Tibial nerve (tissue), 4 donors: Measurements from ENCODE around the gene MGLL.

Source experiments
- EP300 ChIP-seq, 2 donors: sonication (generic); formaldehyde crosslinking; IDR thresholded peaks; one replicate each; pipeline ENCODE4 v1.6.1; 2017; ENCODE audit warnings: antibody characterized with exemption in 2 of 2, mild to moderate bottlenecking in 1 of 2
- POLR2A ChIP-seq, 2 donors: fragments of 450-650 bp; IDR thresholded peaks; one replicate each; pipeline ENCODE4 v1.6.1; 2017; ENCODE audit warnings: antibody characterized with exemption in 2 of 2, mild to moderate bottlenecking in 2 of 2, moderate library complexity in 2 of 2
- TF ChIP-seq, protein P1 (sequence below), 5 experiments: fragments of 200-600 bp in 3 of 5; fragments of 450-650 bp in 2 of 5; sonication (generic) in 3 of 5; IDR thresholded peaks; one replicate each; pipeline ENCODE4 v1.5.1; 2016 to 2019; ENCODE audit warnings: antibody characterized with exemption in 5 of 5, mild to moderate bottlenecking in 3 of 5, moderate library complexity in 2 of 5

GRCh38 chr3:127772273-127772672 is 50.0 kb downstream of the MGLL start:
- TF ChIP-seq POLR2A (IDR thresholded peaks at IDR 0.05) = no peak
- TF ChIP-seq EP300 (IDR thresholded peaks at IDR 0.05) = no peak
- TF ChIP-seq, protein P1, sequence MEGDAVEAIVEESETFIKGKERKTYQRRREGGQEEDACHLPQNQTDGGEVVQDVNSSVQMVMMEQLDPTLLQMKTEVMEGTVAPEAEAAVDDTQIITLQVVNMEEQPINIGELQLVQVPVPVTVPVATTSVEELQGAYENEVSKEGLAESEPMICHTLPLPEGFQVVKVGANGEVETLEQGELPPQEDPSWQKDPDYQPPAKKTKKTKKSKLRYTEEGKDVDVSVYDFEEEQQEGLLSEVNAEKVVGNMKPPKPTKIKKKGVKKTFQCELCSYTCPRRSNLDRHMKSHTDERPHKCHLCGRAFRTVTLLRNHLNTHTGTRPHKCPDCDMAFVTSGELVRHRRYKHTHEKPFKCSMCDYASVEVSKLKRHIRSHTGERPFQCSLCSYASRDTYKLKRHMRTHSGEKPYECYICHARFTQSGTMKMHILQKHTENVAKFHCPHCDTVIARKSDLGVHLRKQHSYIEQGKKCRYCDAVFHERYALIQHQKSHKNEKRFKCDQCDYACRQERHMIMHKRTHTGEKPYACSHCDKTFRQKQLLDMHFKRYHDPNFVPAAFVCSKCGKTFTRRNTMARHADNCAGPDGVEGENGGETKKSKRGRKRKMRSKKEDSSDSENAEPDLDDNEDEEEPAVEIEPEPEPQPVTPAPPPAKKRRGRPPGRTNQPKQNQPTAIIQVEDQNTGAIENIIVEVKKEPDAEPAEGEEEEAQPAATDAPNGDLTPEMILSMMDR (IDR thresholded peaks at IDR 0.05) = no peak
